Loucy (cell line): ENCODE data around the gene PPM1G.

ENCODE experiments used
- CTCF ChIP-seq: fragments of 200-600 bp; sonication (generic); conservative IDR thresholded peaks from 2 replicates; pipeline ENCODE4 v1.5.1; 2014; ENCODE audit warnings: mild to moderate bottlenecking, antibody characterized with exemption, low read length
- EZH2phosphoT487 ChIP-seq: fragments of 200-600 bp; IDR thresholded peaks from 2 replicates; pipeline ENCODE4 v1.6.1; 2018; ENCODE audit warnings: antibody characterized with exemption, mild to moderate bottlenecking, moderate library complexity, borderline replicate concordance

GRCh38 chr2:27409321-27410073, at the start of gene PPM1G:
- TF ChIP-seq CTCF (no peak), EZH2phosphoT487 (no peak)
